Activated CD4-positive, alpha-beta T cell treated with anti-CD3 and anti-CD28 coated beads for 24 hours (primary cell): ENCODE measurements around the gene GFY.
"Not testable (repeated sequence)": the region's sequence is repeated elsewhere in the genome, so short reads cannot be mapped to it uniquely, and the experiment has no call there.

ENCODE experiments used
- DNase-seq, 2 donors: peaks; one replicate each; pipeline ENCODE4 v3.0.0-alpha.2; 2020; ENCODE audit warnings: low read depth in 2 of 2

Gene GFY

DNA sequence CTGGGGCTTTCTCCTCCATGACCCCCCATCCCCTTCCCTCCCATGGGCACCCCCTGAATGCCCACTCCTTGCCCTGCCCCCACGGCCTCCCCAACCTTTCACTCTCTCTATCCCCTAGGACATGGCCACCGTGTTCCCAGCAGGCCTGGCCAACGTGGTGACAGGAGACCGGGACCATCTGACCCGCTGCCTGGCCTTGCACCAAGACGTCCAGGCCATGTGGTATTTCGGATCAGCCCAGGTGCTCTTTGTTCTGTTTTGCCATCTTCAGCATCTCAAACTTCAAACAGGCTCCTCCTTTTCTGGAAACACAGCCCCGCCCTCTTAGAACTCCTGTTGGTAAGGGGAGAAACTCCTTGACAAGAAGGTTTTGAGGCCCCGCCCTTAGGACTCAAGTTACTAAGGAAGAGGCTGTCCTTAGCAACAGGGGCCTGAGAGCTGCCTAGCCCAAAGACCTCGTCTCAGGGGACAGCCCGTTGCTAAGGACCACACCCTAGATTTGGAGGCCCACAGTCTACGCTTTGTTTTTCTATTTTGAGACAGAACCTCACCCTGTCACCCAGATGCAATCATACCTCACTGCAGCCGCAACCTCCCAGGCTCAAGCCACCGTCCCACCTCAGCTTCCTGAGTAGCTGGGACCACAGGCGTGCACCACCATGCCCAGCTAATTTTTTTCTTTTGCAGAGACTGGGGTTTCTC is 43.7 kb downstream of the GFY start:
- DNase-seq = no peak

- DNase-seq = peak in 1 of 2 donors; percentile 66
Measured at GRCh38 chr19:49469828-49470614, 44.8 kb downstream of the GFY start.

GRCh38 chr19:49470615-49470978 is 45.4 kb downstream of the GFY start:
- no peak for DNase-seq

GRCh38 chr19:49472936-49473335 is 47.7 kb downstream of the GFY start:
- DNase-seq = no peak

DNA sequence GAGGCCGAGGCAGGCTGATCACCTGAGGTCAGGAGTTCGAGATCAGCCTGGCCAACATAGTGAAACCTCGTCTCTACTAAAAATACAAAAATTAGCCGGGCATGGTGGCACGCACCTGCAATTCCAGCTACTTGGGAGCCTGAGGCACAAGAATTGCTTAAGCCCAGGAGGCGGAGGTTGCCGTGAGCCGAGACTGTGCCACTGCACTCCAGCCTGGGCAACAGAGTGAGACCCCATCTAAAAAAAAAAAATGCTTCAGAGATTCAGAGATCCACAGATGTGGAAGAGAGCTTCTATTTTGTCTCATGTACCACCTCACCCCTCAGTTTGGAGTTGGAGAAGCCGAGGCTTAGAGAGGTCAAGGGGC is 48.3 kb downstream of the GFY start:
- DNase-seq = not testable (repeated sequence)

GRCh38 chr19:49473868-49474541 is 48.8 kb downstream of the GFY start, which contains the start of gene FLT3LG:
Gene FLT3LG, plus strand, starts transcription at chr19:49474215. Its CDS starts 425 bp downstream, at chr19:49474640.
- DNase-seq = peak; percentile 79 to 90

DNA sequence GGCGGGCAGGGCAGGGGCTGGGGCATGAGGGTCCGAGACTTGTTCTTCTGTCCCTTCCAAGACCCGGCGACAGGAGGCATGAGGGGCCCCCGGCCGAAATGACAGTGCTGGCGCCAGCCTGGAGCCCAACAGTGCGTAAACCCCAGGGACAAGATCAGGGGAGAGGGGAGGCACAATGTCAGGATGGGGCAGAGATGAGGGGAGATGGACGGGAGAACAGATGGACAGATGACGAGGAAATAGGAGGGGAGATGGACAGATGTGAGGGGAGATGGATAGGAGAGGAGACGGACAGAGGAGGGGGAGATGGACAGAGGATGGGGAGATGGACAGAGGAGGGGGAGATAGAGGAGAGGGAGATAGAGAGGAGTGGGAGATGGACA is 49.3 kb downstream of the GFY start:
- DNase-seq = no peak

DNA sequence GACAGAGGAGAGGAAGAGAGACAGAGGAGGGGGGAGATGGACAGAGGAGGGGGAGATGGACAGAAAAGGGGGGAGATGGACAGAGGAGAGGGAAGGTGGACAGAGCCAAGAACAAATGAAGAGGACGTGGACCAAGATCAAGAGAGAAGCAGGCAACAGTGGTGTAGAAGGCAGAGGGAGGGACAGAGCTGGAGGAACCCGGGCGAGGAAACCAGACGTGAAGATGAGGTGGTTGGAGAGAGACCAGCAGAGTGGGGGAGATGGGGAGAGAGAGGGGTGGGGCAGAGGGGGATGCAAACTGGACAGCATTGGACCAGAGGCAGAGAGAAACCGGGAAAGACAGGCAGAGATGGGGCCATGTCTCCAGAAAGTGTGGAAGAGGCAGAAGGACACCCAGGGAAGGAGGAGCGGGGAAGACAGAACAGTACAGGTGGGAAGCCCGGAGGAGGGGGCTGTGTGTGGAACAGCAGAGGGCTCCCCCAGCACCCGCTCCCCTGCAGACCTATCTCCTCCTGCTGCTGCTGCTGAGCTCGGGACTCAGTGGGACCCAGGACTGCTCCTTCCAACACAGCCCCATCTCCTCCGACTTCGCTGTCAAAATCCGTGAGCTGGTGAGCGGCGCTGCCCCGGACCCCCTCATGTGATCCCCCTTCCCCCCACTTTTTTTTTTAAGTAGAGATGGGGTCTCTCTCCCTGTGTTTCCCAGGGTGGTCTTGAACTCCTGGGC is 50.2 kb downstream of the GFY start:
- no peak for DNase-seq

GRCh38 chr19:49475995-49476880 is 51.0 kb downstream of the GFY start:
- DNase-seq = peak in 1 of 2 donors; percentile 79
